Prostate gland (tissue), 2 donors: Measurements from ENCODE around the gene MICU1.

Source experiments
- CTCF ChIP-seq, 4 experiments: fragments of 200-600 bp in 2 of 4; fragments of 450-650 bp in 2 of 4; sonication (generic) in 2 of 4; IDR thresholded peaks; 1 replicate in 3 of 4; 2 replicates in 1 of 4; pipeline ENCODE4 v1.5.1; 2016 to 2019; ENCODE audit warnings: antibody characterized with exemption in 4 of 4, mild to moderate bottlenecking in 2 of 4, moderate library complexity in 2 of 4
- POLR2A ChIP-seq: fragments of 450-650 bp; IDR thresholded peaks from one replicate; pipeline ENCODE4 v1.6.1; 2016; ENCODE audit warnings: antibody characterized with exemption, mild to moderate bottlenecking
- POLR2AphosphoS5 ChIP-seq: sonication (generic); formaldehyde crosslinking; IDR thresholded peaks from one replicate; pipeline ENCODE4 v1.6.1; 2017; ENCODE audit warnings: antibody characterized with exemption

GRCh38 chr10:72605122-72605521 is 20.8 kb downstream of the MICU1 start:
- TF ChIP-seq POLR2A (no peak), CTCF (IDR thresholded peaks at IDR 0.05) (no peak), POLR2AphosphoS5 (no peak)
